Measurements from ENCODE around the gene KCTD4.

DNA sequence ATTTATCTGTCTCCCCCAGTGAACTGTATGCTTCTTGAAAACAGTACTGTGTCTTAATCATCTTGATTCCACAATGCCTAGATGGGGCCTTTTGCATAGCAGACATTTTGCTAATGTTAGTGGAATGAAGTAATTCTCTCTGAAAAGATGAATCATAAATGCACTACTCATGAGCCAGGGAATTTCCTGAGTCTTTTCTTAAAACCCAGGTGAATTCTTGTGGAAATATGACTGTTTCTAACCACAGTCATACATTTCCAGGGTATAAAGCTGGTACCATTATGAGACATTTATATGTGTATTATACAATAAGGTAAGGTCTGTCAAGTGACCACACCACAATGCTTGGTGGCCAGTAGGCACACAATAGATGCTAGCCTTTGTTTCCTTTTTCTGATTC, 5.5 kb upstream of the KCTD4 start:
- TF ChIP-seq POLR2A (IDR thresholded peaks at IDR 0.05; ENCODE audit: low read length) (no peak), GATA1 (IDR thresholded peaks at IDR 0.05; ENCODE audit: low read depth, low read length) (no peak)
